ENCODE measurements around the gene ASPSCR1. TPM values are rescaled to one million over a fixed set of nuclear protein-coding genes. Genes with fewer than 3 reads are reported as not detected.

Gene ASPSCR1
- total and polyA plus RNA-seq, 2 of the 13 experiments (the other 11 are each of a cell fraction or from before 2014, with no cell fraction given) = 274 to 314 TPM

GRCh38 chr17:82039695-82040299 lies 62.4 kb downstream of the ASPSCR1 start (continued):
- TF ChIP-seq ZGPAT (CRISPR knock-in tag; IDR thresholded peaks at IDR 0.05) (no peak), ZNF577 (CRISPR knock-in tag; IDR thresholded peaks at IDR 0.05; ENCODE audit: borderline replicate concordance, low read depth) (no peak), ZNF580 (CRISPR knock-in tag; IDR thresholded peaks at IDR 0.05; ENCODE audit: borderline replicate concordance, low read depth) (no peak), ZNF878 (CRISPR knock-in tag; IDR thresholded peaks at IDR 0.05) (no peak), KDM1A (CRISPR knock-in tag; IDR thresholded peaks at IDR 0.05) (no peak), HOXA9 (CRISPR knock-in tag; IDR thresholded peaks at IDR 0.05; ENCODE audit: borderline replicate concordance) (no peak), PHB2 (IDR thresholded peaks at IDR 0.05; ENCODE audit: partially characterized antibody) (no peak), SRSF4 (IDR thresholded peaks at IDR 0.05; ENCODE audit: low read depth, low read length, poor library complexity, severe bottlenecking) (no peak), NFE2L1 (CRISPR knock-in tag; IDR thresholded peaks at IDR 0.05; ENCODE audit: borderline replicate concordance) (no peak), CHD4 (IDR thresholded peaks at IDR 0.05; ENCODE audit: borderline replicate concordance, low read length) (no peak), KDM4B (CRISPR knock-in tag; IDR thresholded peaks at IDR 0.05) (0 out of 2 replicates have a peak, but pooled peaks have one; percentile 16), HIVEP1 (CRISPR knock-in tag; IDR thresholded peaks at IDR 0.05) (no peak), ZNF567 (CRISPR knock-in tag; IDR thresholded peaks at IDR 0.05; ENCODE audit: borderline replicate concordance) (no peak), ATF5 (CRISPR knock-in tag; IDR thresholded peaks at IDR 0.05; ENCODE audit: low read depth) (no peak), HNRNPLL (IDR thresholded peaks at IDR 0.05; ENCODE audit: low read depth, low read length, poor library complexity, severe bottlenecking) (no peak), ZNF773 (CRISPR knock-in tag; IDR thresholded peaks at IDR 0.05; ENCODE audit: borderline replicate concordance) (no peak), XRCC5 (optimal IDR thresholded peaks at IDR 0.05; ENCODE audit: low read length) (peak; percentile 31), IKZF1 (IDR thresholded peaks at IDR 0.05) (no peak), ZBTB10 (CRISPR knock-in tag; IDR thresholded peaks at IDR 0.05; ENCODE audit: borderline replicate concordance) (no peak), PLSCR1 (CRISPR knock-in tag; IDR thresholded peaks at IDR 0.05; ENCODE audit: borderline replicate concordance) (no peak), TEF (CRISPR knock-in tag; IDR thresholded peaks at IDR 0.05) (no peak), ZBTB2 (CRISPR knock-in tag; IDR thresholded peaks at IDR 0.05; ENCODE audit: low read depth) (no peak)
